ENCODE data around the gene FGD5. TPM values are rescaled to one million over a fixed set of nuclear protein-coding genes. Genes with fewer than 3 reads are reported as not detected.

FGD5 gene
- 57.4 TPM for total RNA-seq

- DNase-seq (ENCODE audit: low spot score) (no peak), ATAC-seq (no peak)
- intact Hi-C loops (cut with DNase I) = no loop called here
Measured at GRCh38 chr3:14818804-14819500, at the start of gene FGD5. TSS of gene FGD5 (plus strand) at chr3:14818962. CDS start at chr3:14819072, 110 bp downstream.

GRCh38 chr3:14769544-14770325, 49.0 kb upstream of the FGD5 start:
- intact Hi-C loops (cut with DNase I) = no loop called here
- DNase-seq (ENCODE audit: low spot score) = no peak
- no peak for ATAC-seq

- ATAC-seq = no peak
- no peak for DNase-seq (ENCODE audit: low spot score)
- intact Hi-C loops (cut with DNase I) = no loop called here
Measured at GRCh38 chr3:14770591-14770990, 48.2 kb upstream of the FGD5 start.

- intact Hi-C loops (cut with DNase I) = no loop called here
- no peak for DNase-seq (ENCODE audit: low spot score)
Measured at GRCh38 chr3:14771593-14772497, 46.9 kb upstream of the FGD5 start.

GRCh38 chr3:14772533-14773138, 46.1 kb upstream of the FGD5 start:
- DNase-seq (ENCODE audit: low spot score) (no peak), ATAC-seq (no peak)
- intact Hi-C loops (cut with DNase I) = no loop called here

More at GRCh38 chr3:14771593-14772497, 46.9 kb upstream of the FGD5 start:
- ATAC-seq = no peak

GRCh38 chr3:14773281-14773680, 45.5 kb upstream of the FGD5 start:
- intact Hi-C loops (cut with DNase I) = no loop called here
- DNase-seq (ENCODE audit: low spot score) (no peak), ATAC-seq (no peak)

- no peak for ATAC-seq
- DNase-seq (ENCODE audit: low spot score) = no peak
- intact Hi-C loops (cut with DNase I) = no loop called here
Measured at GRCh38 chr3:14773691-14774128, 45.1 kb upstream of the FGD5 start.

GRCh38 chr3:14774431-14774830, 44.3 kb upstream of the FGD5 start:
- intact Hi-C loops (cut with DNase I) = no loop called here
- ATAC-seq (no peak), DNase-seq (ENCODE audit: low spot score) (no peak)

GRCh38 chr3:14775011-14775410, 43.8 kb upstream of the FGD5 start:
- ATAC-seq (no peak), DNase-seq (ENCODE audit: low spot score) (no peak)
- intact Hi-C loops (cut with DNase I) = no loop called here

GRCh38 chr3:14775563-14775962, 43.2 kb upstream of the FGD5 start:
- intact Hi-C loops (cut with DNase I) = no loop called here
- DNase-seq (ENCODE audit: low spot score) (peak; percentile 5), ATAC-seq (no peak)

GRCh38 chr3:14779069-14779685, 39.6 kb upstream of the FGD5 start:
- DNase-seq (ENCODE audit: low spot score) (no peak), ATAC-seq (no peak)
- intact Hi-C loops (cut with DNase I) = no loop called here

GRCh38 chr3:14780927-14781507, 37.7 kb upstream of the FGD5 start:
- ATAC-seq (peak; percentile 75), DNase-seq (ENCODE audit: low spot score) (peak; percentile 72)
- intact Hi-C loops (cut with DNase I) = no loop called here

- ATAC-seq (no peak), DNase-seq (ENCODE audit: low spot score) (no peak)
- intact Hi-C loops (cut with DNase I) = no loop called here
Measured at GRCh38 chr3:14783480-14784086, 35.2 kb upstream of the FGD5 start.

GRCh38 chr3:14784087-14784681, 34.6 kb upstream of the FGD5 start:
- ATAC-seq = no peak
- intact Hi-C loops (cut with DNase I) = no loop called here
- peak; percentile 60 for DNase-seq (ENCODE audit: low spot score)

GRCh38 chr3:14785207-14786155, 33.3 kb upstream of the FGD5 start:
- intact Hi-C loops (cut with DNase I) = no loop called here
- DNase-seq (ENCODE audit: low spot score) (peak; percentile 45), ATAC-seq (no peak)

GRCh38 chr3:14786369-14786768, 32.4 kb upstream of the FGD5 start:
- DNase-seq (ENCODE audit: low spot score) (no peak), ATAC-seq (no peak)
- intact Hi-C loops (cut with DNase I) = no loop called here
